HepG2 (cell line): ENCODE results near the gene GDI1. TPM values are rescaled to one million over a fixed set of nuclear protein-coding genes. Genes with fewer than 3 reads are reported as not detected.

ENCODE experiments used
- DNMT1 ChIP-seq: sonication (generic); formaldehyde crosslinking; IDR thresholded peaks from 2 replicates; pipeline ENCODE4 v1.5.1; 2020; ENCODE audit warnings: mild to moderate bottlenecking, missing genetic modification reagents
- ERF ChIP-seq: IDR thresholded peaks from 2 replicates; pipeline ENCODE4 v1.6.1; 2018; ENCODE audit warnings: missing biosample characterization, missing genetic modification reagents
- MXI1 ChIP-seq: IDR thresholded peaks from 3 replicates; pipeline ENCODE4 v1.6.1; 2012; ENCODE audit warnings: low read depth, low read length, inconsistent platforms, borderline replicate concordance
- POLR2AphosphoS2 ChIP-seq: IDR thresholded peaks from 2 replicates; pipeline ENCODE4 v1.6.1; 2011; ENCODE audit warnings: low read depth, low read length, improper control_type of control experiment
- RBM22 ChIP-seq: fragments of 200-400 bp; formaldehyde crosslinking; optimal IDR thresholded peaks from 2 replicates; pipeline ENCODE3; 2017; ENCODE audit warnings: mild to moderate bottlenecking, low read length, moderate library complexity
- RELA ChIP-seq: sonication (generic); formaldehyde crosslinking; IDR thresholded peaks from 2 replicates; pipeline ENCODE4 v1.4.0; 2020; ENCODE audit warnings: missing genetic modification reagents
- YEATS2 ChIP-seq: sonication (generic); formaldehyde crosslinking; IDR thresholded peaks from 2 replicates; pipeline ENCODE4 v1.4.0; 2020; ENCODE audit warnings: missing genetic modification reagents, borderline replicate concordance
- ZC3H13 ChIP-seq: sonication (generic); formaldehyde crosslinking; IDR thresholded peaks from 2 replicates; pipeline ENCODE4 v1.8.1; 2023; ENCODE audit warnings: mild to moderate bottlenecking, missing genetic modification reagents, moderate library complexity
- ZNF207 ChIP-seq: fragments of 450-650 bp; IDR thresholded peaks from 2 replicates; pipeline ENCODE4 v1.6.1; 2016; ENCODE audit warnings: antibody characterized with exemption, borderline replicate concordance
- ZNF343 ChIP-seq: sonication (generic); formaldehyde crosslinking; IDR thresholded peaks from 2 replicates; pipeline ENCODE4 v1.4.0; 2020; ENCODE audit warnings: mild to moderate bottlenecking, missing genetic modification reagents
- ZNF431 ChIP-seq: sonication (generic); formaldehyde crosslinking; IDR thresholded peaks from 2 replicates; pipeline ENCODE4 v1.9.0; 2022; ENCODE audit warnings: missing genetic modification reagents, low read depth, mild to moderate bottlenecking, borderline replicate concordance
- ZNF563 ChIP-seq: sonication (generic); formaldehyde crosslinking; IDR thresholded peaks from 2 replicates; pipeline ENCODE4 v1.8.0; 2022; ENCODE audit warnings: mild to moderate bottlenecking, moderate library complexity, missing genetic modification reagents
- polyA plus RNA-seq, 8 experiments: library from polyadenylated mRNA; depleted of rRNA in 3 of 8; stranded (reverse) in 7 of 8; unstranded in 1 of 8; fragments of >200 nt; fragmentation: Illumina TruSeq in 4 of 8; extraction: Trizol in 4 of 8; gene quantifications; 2 replicates each; pipeline versions ENCODE4 v1.2.1 to v1.2.3, GENCODE V29; 2011 to 2016; ENCODE audit warnings: low read depth in 4 of 8, missing spikeins in 1 of 8, mixed read lengths in 1 of 8; ENCODE audit not compliant: insufficient read depth in 1 of 8
- total RNA-seq, 5 experiments: library from RNA; depleted of rRNA; stranded (reverse); fragments of >200 nt; fragmentation: Illumina TruSeq; extraction: Trizol; gene quantifications; 2 replicates each; pipeline ENCODE4 v1.2.3, GENCODE V29; 2016; ENCODE audit warnings: low read depth in 1 of 5
- TF ChIP-seq, protein P1 (sequence below): sonication (generic); formaldehyde crosslinking; IDR thresholded peaks from 2 replicates; pipeline ENCODE4 v1.8.0; 2022; ENCODE audit warnings: mild to moderate bottlenecking, missing genetic modification reagents, moderate library complexity
- TF ChIP-seq, protein P2 (sequence below): sonication (generic); formaldehyde crosslinking; IDR thresholded peaks from 2 replicates; pipeline ENCODE4 v1.4.0; 2020; ENCODE audit warnings: mild to moderate bottlenecking, missing genetic modification reagents
- TF ChIP-seq, protein P3 (sequence below): sonication (generic); formaldehyde crosslinking; IDR thresholded peaks from 2 replicates; pipeline ENCODE4 v1.4.0; 2020; ENCODE audit warnings: missing genetic modification reagents
- TF ChIP-seq, protein P4 (sequence below): IDR thresholded peaks from 2 replicates; pipeline ENCODE4 v1.6.1; 2016; ENCODE audit warnings: mild to moderate bottlenecking

GDI1 gene
- total and polyA plus RNA-seq, 2 of the 13 experiments (the other 11 are each of a cell fraction or from before 2014, with no cell fraction given) = 17.4 to 105 TPM

DNA sequence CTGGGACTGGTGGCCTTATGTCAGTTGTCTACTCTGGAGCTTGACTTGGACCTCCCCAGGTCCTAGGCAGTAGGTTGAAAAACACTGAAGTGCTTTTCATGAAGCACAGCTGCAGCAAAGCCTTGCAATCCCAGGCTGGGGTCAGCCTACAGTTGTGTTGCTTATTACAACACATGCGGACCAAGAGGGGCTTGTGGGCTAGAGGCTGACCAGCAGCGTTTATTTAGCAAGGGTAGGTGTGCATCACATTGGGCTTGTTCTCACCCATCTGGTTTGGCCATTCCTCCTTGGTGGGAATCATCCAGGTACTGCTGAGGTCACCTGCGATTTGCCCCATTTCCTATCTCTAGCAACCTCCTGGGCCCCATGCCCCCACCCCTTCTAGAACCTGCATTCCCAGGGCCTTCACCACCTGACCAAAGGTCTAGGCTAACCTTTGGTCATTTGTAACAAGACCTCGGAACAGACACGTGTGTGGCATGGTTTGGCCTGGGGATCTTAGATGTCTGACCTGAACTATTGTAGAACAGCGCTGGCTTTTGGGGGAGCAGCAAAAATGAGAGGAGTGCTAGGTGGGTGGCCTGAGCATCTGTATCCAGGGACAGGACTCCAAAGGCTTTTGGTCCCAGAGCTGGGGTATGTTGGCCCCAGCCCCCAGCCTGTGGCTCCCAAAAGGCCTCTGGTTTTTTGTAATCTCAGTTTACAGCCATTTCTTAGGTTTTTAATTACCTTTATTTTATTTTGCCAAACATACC is 35.7 kb upstream of the GDI1 start (continued):
- TF ChIP-seq, protein P1, sequence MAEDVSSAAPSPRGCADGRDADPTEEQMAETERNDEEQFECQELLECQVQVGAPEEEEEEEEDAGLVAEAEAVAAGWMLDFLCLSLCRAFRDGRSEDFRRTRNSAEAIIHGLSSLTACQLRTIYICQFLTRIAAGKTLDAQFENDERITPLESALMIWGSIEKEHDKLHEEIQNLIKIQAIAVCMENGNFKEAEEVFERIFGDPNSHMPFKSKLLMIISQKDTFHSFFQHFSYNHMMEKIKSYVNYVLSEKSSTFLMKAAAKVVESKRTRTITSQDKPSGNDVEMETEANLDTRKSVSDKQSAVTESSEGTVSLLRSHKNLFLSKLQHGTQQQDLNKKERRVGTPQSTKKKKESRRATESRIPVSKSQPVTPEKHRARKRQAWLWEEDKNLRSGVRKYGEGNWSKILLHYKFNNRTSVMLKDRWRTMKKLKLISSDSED (CRISPR knock-in tag) = no peak
- TF ChIP-seq, protein P2, sequence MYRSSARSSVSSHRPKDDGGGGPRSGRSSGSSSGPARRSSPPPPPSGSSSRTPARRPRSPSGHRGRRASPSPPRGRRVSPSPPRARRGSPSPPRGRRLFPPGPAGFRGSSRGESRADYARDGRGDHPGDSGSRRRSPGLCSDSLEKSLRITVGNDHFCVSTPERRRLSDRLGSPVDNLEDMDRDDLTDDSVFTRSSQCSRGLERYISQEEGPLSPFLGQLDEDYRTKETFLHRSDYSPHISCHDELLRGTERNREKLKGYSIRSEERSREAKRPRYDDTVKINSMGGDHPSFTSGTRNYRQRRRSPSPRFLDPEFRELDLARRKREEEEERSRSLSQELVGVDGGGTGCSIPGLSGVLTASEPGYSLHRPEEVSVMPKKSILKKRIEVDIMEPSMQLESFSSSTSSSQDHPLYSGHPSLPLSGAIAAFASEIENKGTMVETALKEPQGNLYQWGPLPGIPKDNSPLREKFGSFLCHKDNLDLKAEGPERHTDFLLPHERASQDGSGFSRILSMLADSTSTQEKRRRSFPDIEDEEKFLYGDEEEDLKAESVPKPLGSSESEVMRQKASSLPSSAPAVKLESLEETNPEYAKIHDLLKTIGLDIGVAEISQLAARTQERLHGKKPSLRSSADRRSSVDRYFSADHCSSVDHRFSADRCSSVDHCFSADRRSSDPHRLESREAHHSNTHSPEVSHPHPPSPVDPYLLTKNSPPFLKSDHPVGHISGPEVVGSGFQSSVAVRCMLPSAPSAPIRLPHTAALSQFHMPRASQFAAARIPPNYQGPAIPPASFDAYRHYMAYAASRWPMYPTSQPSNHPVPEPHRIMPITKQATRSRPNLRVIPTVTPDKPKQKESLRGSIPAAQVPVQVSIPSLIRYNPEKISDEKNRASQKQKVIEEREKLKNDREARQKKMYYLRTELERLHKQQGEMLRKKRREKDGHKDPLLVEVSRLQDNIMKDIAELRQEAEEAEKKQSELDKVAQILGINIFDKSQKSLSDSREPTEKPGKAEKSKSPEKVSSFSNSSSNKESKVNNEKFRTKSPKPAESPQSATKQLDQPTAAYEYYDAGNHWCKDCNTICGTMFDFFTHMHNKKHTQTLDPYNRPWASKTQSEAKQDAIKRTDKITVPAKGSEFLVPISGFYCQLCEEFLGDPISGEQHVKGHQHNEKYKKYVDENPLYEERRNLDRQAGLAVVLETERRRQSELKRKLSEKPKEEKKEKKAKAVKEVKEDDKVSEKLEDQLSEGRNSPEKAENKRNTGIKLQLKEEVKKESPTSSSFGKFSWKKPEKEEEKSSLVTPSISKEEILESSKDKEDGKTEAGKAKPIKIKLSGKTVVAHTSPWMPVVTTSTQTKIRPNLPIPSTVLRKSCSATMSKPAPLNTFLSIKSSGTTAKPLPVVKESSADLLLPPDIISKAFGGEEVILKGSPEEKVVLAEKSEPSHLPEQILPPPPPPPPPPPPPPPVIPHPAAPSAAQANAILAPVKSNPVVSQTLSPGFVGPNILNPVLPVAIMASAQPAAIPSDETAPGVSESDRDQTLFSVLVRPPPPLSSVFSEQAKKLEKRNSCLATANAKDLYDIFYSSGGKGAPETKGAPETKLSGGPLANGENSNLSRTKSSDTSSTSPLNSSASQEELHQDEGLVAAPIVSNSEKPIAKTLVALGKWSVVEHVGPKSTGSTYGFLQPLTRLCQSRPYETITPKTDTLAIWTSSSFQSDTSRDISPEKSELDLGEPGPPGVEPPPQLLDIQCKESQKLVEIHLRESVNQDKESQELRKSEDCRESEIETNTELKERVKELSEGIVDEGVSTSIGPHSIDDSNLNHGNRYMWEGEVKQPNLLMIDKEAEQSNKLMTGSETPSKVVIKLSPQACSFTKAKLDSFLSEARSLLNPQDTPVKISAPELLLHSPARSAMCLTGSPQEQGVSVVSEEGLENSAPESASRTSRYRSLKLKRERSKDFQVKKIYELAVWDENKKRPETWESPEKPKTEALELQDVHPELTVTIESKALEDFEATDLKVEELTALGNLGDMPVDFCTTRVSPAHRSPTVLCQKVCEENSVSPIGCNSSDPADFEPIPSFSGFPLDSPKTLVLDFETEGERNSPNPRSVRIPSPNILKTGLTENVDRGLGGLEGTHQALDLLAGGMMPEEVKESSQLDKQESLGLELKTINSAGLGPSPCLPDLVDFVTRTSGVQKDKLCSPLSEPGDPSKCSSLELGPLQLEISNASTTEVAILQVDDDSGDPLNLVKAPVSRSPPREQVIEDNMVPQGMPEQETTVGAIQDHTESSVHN (CRISPR knock-in tag) = peak; percentile 67; the same call in 1 of the 2 replicates
- TF ChIP-seq, protein P3, sequence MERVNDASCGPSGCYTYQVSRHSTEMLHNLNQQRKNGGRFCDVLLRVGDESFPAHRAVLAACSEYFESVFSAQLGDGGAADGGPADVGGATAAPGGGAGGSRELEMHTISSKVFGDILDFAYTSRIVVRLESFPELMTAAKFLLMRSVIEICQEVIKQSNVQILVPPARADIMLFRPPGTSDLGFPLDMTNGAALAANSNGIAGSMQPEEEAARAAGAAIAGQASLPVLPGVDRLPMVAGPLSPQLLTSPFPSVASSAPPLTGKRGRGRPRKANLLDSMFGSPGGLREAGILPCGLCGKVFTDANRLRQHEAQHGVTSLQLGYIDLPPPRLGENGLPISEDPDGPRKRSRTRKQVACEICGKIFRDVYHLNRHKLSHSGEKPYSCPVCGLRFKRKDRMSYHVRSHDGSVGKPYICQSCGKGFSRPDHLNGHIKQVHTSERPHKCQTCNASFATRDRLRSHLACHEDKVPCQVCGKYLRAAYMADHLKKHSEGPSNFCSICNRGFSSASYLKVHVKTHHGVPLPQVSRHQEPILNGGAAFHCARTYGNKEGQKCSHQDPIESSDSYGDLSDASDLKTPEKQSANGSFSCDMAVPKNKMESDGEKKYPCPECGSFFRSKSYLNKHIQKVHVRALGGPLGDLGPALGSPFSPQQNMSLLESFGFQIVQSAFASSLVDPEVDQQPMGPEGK (CRISPR knock-in tag) = peak; percentile 81
- TF ChIP-seq RBM22 (peak; percentile 99), ERF (CRISPR knock-in tag) (peak; percentile 37; the same call in 1 of the 2 replicates), POLR2AphosphoS2 (peak; percentile 96), ZNF431 (no peak), ZNF343 (CRISPR knock-in tag) (no peak), YEATS2 (CRISPR knock-in tag) (no peak), DNMT1 (no peak), ZNF207 (no peak), ZNF563 (CRISPR knock-in tag) (no peak), RELA (CRISPR knock-in tag) (no peak), ZC3H13 (CRISPR knock-in tag) (peak; percentile 59; the same call in 1 of the 2 replicates), MXI1 (peak; percentile 29; the same call in 1 of the 3 replicates)
- TF ChIP-seq, protein P4, sequence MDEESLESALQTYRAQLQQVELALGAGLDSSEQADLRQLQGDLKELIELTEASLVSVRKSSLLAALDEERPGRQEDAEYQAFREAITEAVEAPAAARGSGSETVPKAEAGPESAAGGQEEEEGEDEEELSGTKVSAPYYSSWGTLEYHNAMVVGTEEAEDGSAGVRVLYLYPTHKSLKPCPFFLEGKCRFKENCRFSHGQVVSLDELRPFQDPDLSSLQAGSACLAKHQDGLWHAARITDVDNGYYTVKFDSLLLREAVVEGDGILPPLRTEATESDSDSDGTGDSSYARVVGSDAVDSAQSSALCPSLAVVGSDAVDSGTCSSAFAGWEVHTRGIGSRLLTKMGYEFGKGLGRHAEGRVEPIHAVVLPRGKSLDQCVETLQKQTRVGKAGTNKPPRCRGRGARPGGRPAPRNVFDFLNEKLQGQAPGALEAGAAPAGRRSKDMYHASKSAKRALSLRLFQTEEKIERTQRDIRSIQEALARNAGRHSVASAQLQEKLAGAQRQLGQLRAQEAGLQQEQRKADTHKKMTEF (CRISPR knock-in tag) = peak; percentile 51; the same call in 1 of the 2 replicates
- TF ChIP-seq, all 625 proteins: peak for 84
